Endodermal cell (in vitro differentiated cells): ENCODE results near the gene RSBN1. TPM values are rescaled to one million over a fixed set of nuclear protein-coding genes. Genes with fewer than 3 reads are reported as not detected.

Experiments used
- DNase-seq: peaks from one replicate; pipeline ENCODE4 v3.0.0-alpha.2; 2017
- H3K27ac ChIP-seq: 2 replicates; pipeline ENCODE4 v1.5.1; 2013; ENCODE audit warnings: mild to moderate bottlenecking, low read depth, low read length, moderate library complexity
- H3K27me3 ChIP-seq: 2 replicates; pipeline ENCODE4 v1.6.1; 2013; ENCODE audit warnings: mild to moderate bottlenecking, low read length, moderate library complexity; ENCODE audit not compliant: insufficient read depth, control insufficient read depth, poor library complexity, severe bottlenecking
- H3K36me3 ChIP-seq: 2 replicates; pipeline ENCODE4 v1.7.0; 2013; ENCODE audit warnings: mild to moderate bottlenecking, low read length, moderate library complexity; ENCODE audit not compliant: control insufficient read depth, insufficient read depth
- H3K4me1 ChIP-seq: one replicate; pipeline ENCODE4 v1.7.0; 2013; ENCODE audit warnings: low read length; ENCODE audit not compliant: control insufficient read depth, insufficient read depth
- H3K4me3 ChIP-seq: 2 replicates; pipeline ENCODE4 v1.5.1; 2013; ENCODE audit warnings: mild to moderate bottlenecking, low read length, moderate library complexity
- H3K9ac ChIP-seq: 2 replicates; pipeline ENCODE4 v1.6.1; 2013; ENCODE audit warnings: mild to moderate bottlenecking, low read length, moderate library complexity; ENCODE audit not compliant: poor library complexity, severe bottlenecking; ENCODE audit errors: extremely low read depth
- H3K9me3 ChIP-seq: 2 replicates; pipeline ENCODE4 v1.6.1; 2013; ENCODE audit warnings: mild to moderate bottlenecking, low read length, moderate library complexity; ENCODE audit not compliant: control insufficient read depth
- H3K27ac Mint-ChIP-seq: 2 replicates; pipeline ENCODE4 v1.8.0; 2020; ENCODE audit warnings: mixed read lengths
- H3K27me3 Mint-ChIP-seq: 2 replicates; pipeline ENCODE4 v1.8.0; 2021; ENCODE audit warnings: mild to moderate bottlenecking, mixed read lengths; ENCODE audit not compliant: insufficient read depth
- H3K36me3 Mint-ChIP-seq: 2 replicates; pipeline ENCODE4 v1.8.0; 2020; ENCODE audit warnings: low read depth, mixed read lengths
- H3K4me1 Mint-ChIP-seq: 2 replicates; pipeline ENCODE4 v1.8.0; 2020; ENCODE audit warnings: mixed read lengths
- H3K4me3 Mint-ChIP-seq: 2 replicates; pipeline ENCODE4 v1.8.0; 2020; ENCODE audit warnings: mild to moderate bottlenecking, moderate library complexity, mixed read lengths
- H3K9me3 Mint-ChIP-seq: 2 replicates; pipeline ENCODE4 v1.8.0; 2020; ENCODE audit warnings: mild to moderate bottlenecking, mixed read lengths
- CTCF ChIP-seq: fragments of 200-600 bp; sonication (generic); conservative IDR thresholded peaks from 2 replicates; pipeline ENCODE4 v1.5.0; 2021; ENCODE audit warnings: antibody characterized with exemption, mild to moderate bottlenecking
- WGBS, 2 experiments: methylation state at CpG; one replicate each; pipeline versions ENCODE4 v1.1.5 to v1.1.7; 2013; ENCODE audit warnings: missing lambda C conversion rate in 2 of 2, mixed read lengths in 1 of 2; ENCODE audit not compliant: insufficient coverage in 1 of 2, insufficient read length in 1 of 2; 5-methylcytosine and 5-hydroxymethylcytosine counted together
- total RNA-seq, 2 donors: library from RNA; stranded (reverse); fragmentation: NEBNext Ultra II Directional in 1 of 2; extraction: Animal tissue kit (Norgen Biotek cat#: 25700) in 1 of 2; gene quantifications; 2 replicates in 1 of 2; 3 replicates in 1 of 2; pipeline ENCODE4 v1.2.1, GENCODE V29; 2021

RSBN1 gene
- total RNA-seq, 2 donors from 2014 or later = 13.7 to 17.5 TPM

GRCh38 chr1:113744114-113744513, 68.2 kb downstream of the RSBN1 start:
- H3K9ac ChIP-seq = no peak overlapping the region
- H3K27me3 ChIP-seq = no peaks in the 10 kb centered on the region
- peaks cover 44% of the 10 kb centered on the region for H3K36me3 Mint-ChIP-seq
- DNase-seq = no peak
- peaks cover 24% of the 10 kb centered on the region for H3K9me3 Mint-ChIP-seq
- H3K9me3 ChIP-seq = peaks cover 26% of the 10 kb centered on the region
- H3K27ac ChIP-seq = no peak overlapping the region
- no peak overlapping the region for H3K27ac Mint-ChIP-seq
- TF ChIP-seq CTCF = no peak
- no peaks in the 10 kb centered on the region for H3K4me1 ChIP-seq
- no peaks in the 10 kb centered on the region for H3K4me1 Mint-ChIP-seq
- peaks cover 44% of the 10 kb centered on the region for H3K36me3 ChIP-seq
- no peak overlapping the region for H3K4me3 Mint-ChIP-seq
- no peaks in the 10 kb centered on the region for H3K27me3 Mint-ChIP-seq
- no peak overlapping the region for H3K4me3 ChIP-seq
- WGBS, 2 experiments = 100% methylated on average over 1 of the region's 1 CpG

- Histone ChIP-seq H3K4me1 (no peaks in the 10 kb centered on the region), H3K27ac (no peak overlapping the region), H3K4me3 (no peak overlapping the region), H3K27me3 (no peaks in the 10 kb centered on the region), H3K9ac (no peak overlapping the region), H3K9me3 (peaks cover 18% of the 10 kb centered on the region), H3K36me3 (peaks cover 39% of the 10 kb centered on the region)
- Mint-ChIP-seq H3K27ac (no peak overlapping the region), H3K4me3 (no peak overlapping the region), H3K4me1 (no peaks in the 10 kb centered on the region), H3K36me3 (peaks cover 42% of the 10 kb centered on the region), H3K27me3 (no peaks in the 10 kb centered on the region), H3K9me3 (peaks cover 20% of the 10 kb centered on the region)
- WGBS, 2 experiments = 83 to 95% methylated on average over 1 to 5 of the region's 5 CpGs
- TF ChIP-seq CTCF = no peak
- DNase-seq = no peak
These were observed 69.8 kb downstream of the RSBN1 start for GRCh38 chr1:113742515-113742914.

- WGBS, 2 experiments = 94 to 100% methylated on average over 1 to 2 of the region's 2 CpGs
- H3K4me1 ChIP-seq = no peaks in the 10 kb centered on the region
- no peak overlapping the region for H3K9ac ChIP-seq
- no peak overlapping the region for H3K27ac ChIP-seq
- no peak for DNase-seq
- no peak overlapping the region for H3K4me3 ChIP-seq
- TF ChIP-seq CTCF = no peak
- Mint-ChIP-seq H3K27me3 (no peaks in the 10 kb centered on the region), H3K27ac (no peak overlapping the region), H3K4me3 (no peak overlapping the region), H3K36me3 (peaks cover 58% of the 10 kb centered on the region), H3K4me1 (no peaks in the 10 kb centered on the region), H3K9me3 (no peaks in the 10 kb centered on the region)
- peaks cover 61% of the 10 kb centered on the region for H3K36me3 ChIP-seq
- H3K9me3 ChIP-seq = no peaks in the 10 kb centered on the region
- no peaks in the 10 kb centered on the region for H3K27me3 ChIP-seq
These were observed 77.8 kb downstream of the RSBN1 start for GRCh38 chr1:113734357-113735055.
